Thyroid gland (tissue), 4 donors: ENCODE measurements around the gene HES7. TPM values are rescaled to one million over a fixed set of nuclear protein-coding genes. Genes with fewer than 3 reads are reported as not detected.

Experiments used
- DNase-seq, 2 donors: peaks; one replicate each; pipeline ENCODE4 v3.0.0-alpha.2; 2019
- H3K27ac ChIP-seq, 3 donors: fragments of 200-600 bp; sonication (generic); 1 replicate in 2 of 3; 2 replicates in 1 of 3; pipeline ENCODE4 v1.5.1; 2016 to 2019; ENCODE audit warnings: mild to moderate bottlenecking in 1 of 3, moderate library complexity in 1 of 3
- H3K27me3 ChIP-seq: fragments of 200-600 bp; sonication (generic); one replicate; pipeline ENCODE4 v1.5.1; 2019
- H3K36me3 ChIP-seq, 2 donors: fragments of 200-600 bp; sonication (generic); one replicate each; pipeline ENCODE4 v1.5.1; 2016 to 2019
- H3K4me1 ChIP-seq, 2 donors: fragments of 200-600 bp; sonication (generic); one replicate each; pipeline ENCODE4 v1.5.1; 2017 to 2019
- H3K4me3 ChIP-seq, 3 donors: fragments of 200-600 bp; sonication (generic); replicated peaks in 1 of 3; 1 replicate in 2 of 3; 2 replicates in 1 of 3; pipeline ENCODE4 v1.5.1; 2016; ENCODE audit warnings: mild to moderate bottlenecking in 1 of 3
- H3K9me3 ChIP-seq: fragments of 200-600 bp; sonication (generic); one replicate; pipeline ENCODE4 v1.5.1; 2017
- POLR2A ChIP-seq, 2 donors: fragments of 450-650 bp; IDR thresholded peaks; one replicate each; pipeline ENCODE4 v1.6.1; 2017; ENCODE audit warnings: antibody characterized with exemption in 2 of 2, mild to moderate bottlenecking in 2 of 2, moderate library complexity in 1 of 2
- WGBS, 2 donors: methylation state at CpG; one replicate each; pipeline ENCODE4 v1.1.5; 2017; 5-methylcytosine and 5-hydroxymethylcytosine counted together
- intact Hi-C: fragments of 100-400 bp; cut with DNase I; formaldehyde crosslinking; loops from one replicate; pipeline ENCODE4 v1.15.1; 2023
- total RNA-seq, 4 donors: library from RNA; depleted of rRNA; stranded (reverse); fragments of >200 nt; gene quantifications; one replicate each; pipeline ENCODE4 v1.2.3, GENCODE V29; 2016
- TF ChIP-seq, protein P1 (sequence below), 6 experiments: fragments of 200-600 bp in 3 of 6; fragments of 450-650 bp in 3 of 6; sonication (generic) in 3 of 6; IDR thresholded peaks; one replicate each; pipeline ENCODE4 v1.5.1; 2016 to 2019; ENCODE audit warnings: antibody characterized with exemption in 6 of 6, mild to moderate bottlenecking in 2 of 6, inconsistent platforms in 1 of 6, moderate library complexity in 1 of 6

HES7 gene
- total RNA-seq, 4 donors from 2014 or later: 1.7 TPM; not detected in 3

GRCh38 chr17:8164815-8165131 is 40.9 kb upstream of the HES7 start:
- H3K4me3 ChIP-seq: no peak overlapping the region
- H3K27ac ChIP-seq: peak overlapping the region; percentile 98 to 100 (median 100)

DNA sequence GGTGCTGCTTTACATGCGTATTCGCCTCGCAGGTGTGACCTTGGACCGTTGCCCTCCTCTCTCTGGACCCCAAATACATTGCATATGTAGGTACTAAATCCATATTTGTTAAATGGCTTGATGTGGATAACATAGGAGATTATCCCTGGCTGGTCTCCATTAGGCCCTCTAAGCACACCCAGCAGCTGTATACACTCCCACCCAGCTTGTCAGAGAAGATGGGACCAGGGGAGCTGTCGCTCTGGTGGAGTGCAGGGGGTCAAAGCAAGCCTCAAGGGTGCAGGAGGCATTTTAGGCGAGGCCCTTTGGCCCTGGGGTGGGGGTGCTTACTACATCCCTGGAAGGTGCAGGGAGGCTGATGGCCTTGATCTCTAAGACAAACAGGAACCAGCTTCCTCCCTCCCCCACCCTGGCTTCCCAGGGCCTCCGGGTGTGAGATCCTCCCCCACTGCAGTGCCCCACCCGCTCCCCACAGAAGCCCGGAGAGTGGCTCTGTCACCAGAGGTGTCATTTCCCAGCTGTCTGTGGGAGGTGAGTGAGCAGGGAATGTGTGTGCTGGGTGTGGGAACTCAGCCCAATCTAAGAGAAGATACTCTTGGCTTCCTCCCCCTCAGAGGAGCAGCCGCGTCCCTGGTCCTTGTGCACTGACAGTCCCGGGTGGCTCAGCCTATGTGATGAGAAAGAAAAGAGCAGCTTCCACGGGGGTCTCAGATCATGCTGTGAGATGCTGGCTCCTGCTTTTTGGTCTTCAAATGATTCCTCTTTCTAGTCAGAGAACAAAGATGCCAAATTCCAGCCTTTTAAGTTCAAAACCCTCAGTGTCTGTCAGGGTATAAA is 40.3 kb upstream of the HES7 start:
- Histone ChIP-seq H3K36me3 (peaks cover 0 to 13% of the 10 kb centered on the region in 2 donors), H3K4me3 (no peak overlapping the region), H3K27ac (peak overlapping the region; percentile 98 to 100 (median 100)), H3K9me3 (no peaks in the 10 kb centered on the region), H3K4me1 (peaks cover 31 to 39% of the 10 kb centered on the region in 2 donors), H3K27me3 (no peaks in the 10 kb centered on the region)
- WGBS, 2 donors: 25 to 28% methylated on average over 12 to 13 of the region's 13 CpGs
- TF ChIP-seq, protein P1, sequence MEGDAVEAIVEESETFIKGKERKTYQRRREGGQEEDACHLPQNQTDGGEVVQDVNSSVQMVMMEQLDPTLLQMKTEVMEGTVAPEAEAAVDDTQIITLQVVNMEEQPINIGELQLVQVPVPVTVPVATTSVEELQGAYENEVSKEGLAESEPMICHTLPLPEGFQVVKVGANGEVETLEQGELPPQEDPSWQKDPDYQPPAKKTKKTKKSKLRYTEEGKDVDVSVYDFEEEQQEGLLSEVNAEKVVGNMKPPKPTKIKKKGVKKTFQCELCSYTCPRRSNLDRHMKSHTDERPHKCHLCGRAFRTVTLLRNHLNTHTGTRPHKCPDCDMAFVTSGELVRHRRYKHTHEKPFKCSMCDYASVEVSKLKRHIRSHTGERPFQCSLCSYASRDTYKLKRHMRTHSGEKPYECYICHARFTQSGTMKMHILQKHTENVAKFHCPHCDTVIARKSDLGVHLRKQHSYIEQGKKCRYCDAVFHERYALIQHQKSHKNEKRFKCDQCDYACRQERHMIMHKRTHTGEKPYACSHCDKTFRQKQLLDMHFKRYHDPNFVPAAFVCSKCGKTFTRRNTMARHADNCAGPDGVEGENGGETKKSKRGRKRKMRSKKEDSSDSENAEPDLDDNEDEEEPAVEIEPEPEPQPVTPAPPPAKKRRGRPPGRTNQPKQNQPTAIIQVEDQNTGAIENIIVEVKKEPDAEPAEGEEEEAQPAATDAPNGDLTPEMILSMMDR (IDR thresholded peaks at IDR 0.05): no peak
- TF ChIP-seq POLR2A (IDR thresholded peaks at IDR 0.05): peak in 1 of 2 donors; percentile 24
- DNase-seq: peak; percentile 80 to 82
- intact Hi-C loops: no loop called here

More at GRCh38 chr17:8164815-8165131, 40.9 kb upstream of the HES7 start:
- intact Hi-C loops: no loop called here
- Histone ChIP-seq H3K9me3 (no peaks in the 10 kb centered on the region), H3K4me1 (peaks cover 31 to 35% of the 10 kb centered on the region in 2 donors), H3K36me3 (peaks cover 0 to 10% of the 10 kb centered on the region in 2 donors), H3K27me3 (no peaks in the 10 kb centered on the region)
- TF ChIP-seq, protein P1 (IDR thresholded peaks at IDR 0.05): no peak
- no peak for TF ChIP-seq POLR2A (IDR thresholded peaks at IDR 0.05)
- WGBS, 2 donors: 69 to 72% methylated on average over 6 of the region's 6 CpGs
- DNase-seq: no peak

GRCh38 chr17:8162997-8163977 is 39.4 kb upstream of the HES7 start:
- WGBS, 2 donors: 11 to 17% methylated on average over 22 to 25 of the region's 55 CpGs
- peaks cover 0 to 13% of the 10 kb centered on the region in 2 donors for H3K36me3 ChIP-seq
- TF ChIP-seq POLR2A (IDR thresholded peaks at IDR 0.05): no peak
- TF ChIP-seq, protein P1 (IDR thresholded peaks at IDR 0.05): no peak
- no peaks in the 10 kb centered on the region for H3K9me3 ChIP-seq
- H3K4me3 ChIP-seq: peak overlapping the region in 1 of 3 donors; percentile 99
- peak in 1 of 2 donors; percentile 49 for DNase-seq
- intact Hi-C loops: no loop called here
- H3K4me1 ChIP-seq: peaks cover 31 to 48% of the 10 kb centered on the region in 2 donors
- H3K27me3 ChIP-seq: no peaks in the 10 kb centered on the region
- peak overlapping the region; percentile 98 to 100 (median 100) for H3K27ac ChIP-seq

DNA sequence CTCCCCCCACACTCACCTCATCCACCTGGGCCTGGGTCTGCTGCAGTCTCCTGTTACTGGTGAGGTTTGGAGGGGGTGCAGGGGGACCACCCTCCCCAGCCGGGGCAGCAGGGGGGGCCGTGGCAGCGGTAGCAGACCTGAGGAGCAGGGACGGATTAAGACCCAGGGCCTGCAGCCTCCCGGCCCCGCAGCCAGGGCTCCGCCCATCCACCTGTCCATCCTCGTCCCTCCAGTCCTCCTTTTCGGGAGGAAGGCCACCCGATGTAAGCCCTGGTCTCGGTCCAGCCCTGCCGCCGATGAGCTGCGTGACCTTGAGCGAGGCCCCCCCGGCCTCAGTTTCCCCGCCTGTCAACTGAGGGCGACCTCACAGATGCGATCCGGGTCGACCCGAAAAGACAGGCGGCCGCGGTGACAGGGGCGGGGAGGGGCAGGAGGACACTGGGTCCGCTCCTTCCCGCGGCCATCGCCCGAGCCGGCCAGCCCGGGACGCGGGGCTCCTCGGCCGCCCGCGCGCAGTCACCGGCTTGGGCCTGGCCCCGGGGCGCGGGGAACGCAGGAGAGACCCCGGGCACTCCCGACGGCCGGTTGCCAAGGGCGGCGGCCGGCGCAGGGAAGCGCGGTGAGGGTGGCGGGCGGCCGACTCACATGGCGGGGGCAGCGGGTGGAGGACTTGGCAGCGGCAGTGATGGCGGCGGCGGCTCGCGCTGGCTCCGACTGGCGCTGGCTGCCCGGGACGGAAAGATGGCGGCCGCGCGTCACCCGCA is 38.5 kb upstream of the HES7 start, which contains the start of gene VAMP2:
VAMP2 (minus strand) TSS at position 716 of the 764 bp plus-strand sequence; CDS start at position 647, 69 bp downstream.
- intact Hi-C loops: no loop called here
- peaks cover 0 to 13% of the 10 kb centered on the region in 2 donors for H3K36me3 ChIP-seq
- no peaks in the 10 kb centered on the region for H3K27me3 ChIP-seq
- peaks cover 31 to 57% of the 10 kb centered on the region in 2 donors for H3K4me1 ChIP-seq
- DNase-seq: peak; percentile 81 to 86
- WGBS, 2 donors: 0% methylated on average over 1 to 7 of the region's 75 CpGs
- H3K9me3 ChIP-seq: no peaks in the 10 kb centered on the region
- H3K4me3 ChIP-seq: peak within 1 kb of the TSS; percentile 98 to 99 (median 99)
- H3K27ac ChIP-seq: peak within 1 kb of the TSS; percentile 98 to 100 (median 100)
- TF ChIP-seq, protein P1 (IDR thresholded peaks at IDR 0.05): peak in 1 of 6 experiments; percentile 8
- TF ChIP-seq POLR2A (IDR thresholded peaks at IDR 0.05): peak; percentile 67 to 92
